ENCODE results near the gene GABPB1. TPM values are rescaled to one million over a fixed set of nuclear protein-coding genes. Genes with fewer than 3 reads are reported as not detected.

The GABPB1 gene
- total RNA-seq, 2 experiments from 2014 or later: 30.0 to 34.9 TPM

DNA sequence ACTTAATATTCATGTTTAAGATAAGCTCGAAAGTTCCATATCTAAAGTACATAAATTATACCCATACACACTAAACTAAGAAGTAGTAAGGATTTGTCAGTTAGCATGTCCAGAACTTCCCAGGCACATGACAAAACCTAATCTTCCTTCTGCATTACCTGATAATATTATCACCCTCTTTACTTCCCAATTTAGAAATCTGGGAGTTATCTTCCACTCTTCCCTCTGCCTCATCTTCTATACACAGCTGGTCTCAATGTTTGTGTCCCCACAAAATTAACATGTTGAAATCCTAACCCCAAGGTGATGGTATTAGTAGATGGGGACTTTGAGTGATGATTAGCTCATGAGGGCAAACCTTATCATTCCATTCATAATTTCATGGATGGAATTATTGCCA, 15.3 kb downstream of the GABPB1 start:
- Mint-ChIP-seq H3K4me1 (peaks cover 16% of the 10 kb centered on the region), H3K27ac (no peak overlapping the region), H3K36me3 (ENCODE audit: low read depth) (peaks cover 29% of the 10 kb centered on the region), H3K4me3 (no peak overlapping the region), H3K27me3 (no peaks in the 10 kb centered on the region), H3K9me3 (no peaks in the 10 kb centered on the region)
- CTCF ChIA-PET: interaction anchor here (0.6 to 3.6 kb wide), 3 partner anchors 10 to 268 kb away, joined by 3 to 14 read pairs (median 4); no protein-coding TSS in a partner anchor
- POLR2A ChIA-PET: no interaction called here
- DNase-seq: no peak

DNA sequence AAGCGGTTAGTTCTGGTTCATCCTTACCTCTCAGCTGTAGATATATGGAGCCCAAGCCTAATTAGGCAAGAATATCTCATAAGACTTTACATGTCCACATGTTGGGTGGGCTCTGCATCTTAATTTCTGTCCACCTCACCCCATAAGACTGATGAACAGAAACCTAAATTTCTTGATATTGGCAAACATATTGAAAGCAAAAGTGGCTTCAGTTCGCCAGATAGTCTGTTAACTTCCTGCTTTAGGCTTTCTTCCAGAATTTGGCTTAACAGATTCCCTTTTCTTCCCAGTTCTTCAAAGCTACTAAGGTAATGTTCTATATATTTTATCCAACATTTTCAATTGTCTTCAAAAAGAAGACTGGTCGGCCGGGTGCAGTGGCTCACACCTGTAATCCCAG, 19.7 kb downstream of the GABPB1 start:
- H3K36me3 Mint-ChIP-seq (ENCODE audit: low read depth): peaks cover 28% of the 10 kb centered on the region
- H3K4me1 Mint-ChIP-seq: peaks cover 25% of the 10 kb centered on the region
- H3K27ac Mint-ChIP-seq: no peak overlapping the region
- ChIA-PET POLR2A (no interaction called here), CTCF (interaction anchor here (0.6 kb wide), 1 partner anchor 52 kb away, joined by 3 read pairs; no protein-coding TSS in a partner anchor)
- no peak overlapping the region for H3K4me3 Mint-ChIP-seq
- H3K9me3 Mint-ChIP-seq: no peaks in the 10 kb centered on the region
- DNase-seq: no peak
- H3K27me3 Mint-ChIP-seq: no peaks in the 10 kb centered on the region

DNA sequence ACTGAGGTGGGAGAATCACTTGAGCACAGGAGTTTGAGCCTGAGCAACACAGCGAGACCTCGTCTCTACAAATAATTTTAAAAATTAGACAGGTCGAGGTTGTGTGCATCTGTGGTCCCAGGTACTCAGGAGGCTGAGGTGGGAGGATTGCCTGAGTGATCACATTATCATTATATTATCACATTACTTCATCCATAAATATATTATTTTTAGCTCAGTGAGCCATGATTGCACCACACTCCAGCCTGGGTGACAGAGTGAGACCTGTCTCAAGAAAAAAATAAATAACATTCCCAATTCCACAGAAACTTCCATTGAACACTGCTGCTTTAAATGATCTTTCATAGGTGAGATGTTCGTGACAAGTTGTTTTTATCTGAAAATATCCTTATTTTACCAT, 21.8 kb downstream of the GABPB1 start:
- ChIA-PET CTCF (no interaction called here), POLR2A (no interaction called here)
- Mint-ChIP-seq H3K27ac (no peak overlapping the region), H3K4me3 (no peak overlapping the region), H3K4me1 (peaks cover 21% of the 10 kb centered on the region), H3K27me3 (no peaks in the 10 kb centered on the region), H3K36me3 (ENCODE audit: low read depth) (peaks cover 20% of the 10 kb centered on the region), H3K9me3 (no peaks in the 10 kb centered on the region)
- no peak for DNase-seq

DNA sequence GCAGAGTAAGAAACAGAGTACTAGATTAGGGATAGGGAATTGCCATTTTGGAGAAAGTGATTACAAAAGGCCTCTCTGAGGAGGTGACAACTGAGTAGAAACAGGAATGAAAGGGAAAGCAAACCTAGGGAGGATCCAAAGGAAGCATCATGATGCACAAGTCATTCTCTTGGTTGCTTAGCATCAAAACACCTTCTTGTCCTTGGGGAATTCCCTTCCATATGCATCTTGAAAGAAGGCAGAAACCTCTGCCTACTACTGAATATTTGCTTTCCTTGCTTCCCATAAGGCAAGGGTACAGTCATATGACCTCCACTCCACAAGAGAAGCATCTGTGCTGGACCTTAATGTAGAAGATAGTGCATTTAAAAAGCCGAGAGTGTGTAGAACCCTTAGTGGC, 24.1 kb downstream of the GABPB1 start:
- H3K27me3 Mint-ChIP-seq: no peaks in the 10 kb centered on the region
- H3K4me1 Mint-ChIP-seq: peaks cover 21% of the 10 kb centered on the region
- POLR2A ChIA-PET: no interaction called here
- no peak overlapping the region for H3K4me3 Mint-ChIP-seq
- H3K27ac Mint-ChIP-seq: no peak overlapping the region
- no peak for DNase-seq
- H3K9me3 Mint-ChIP-seq: no peaks in the 10 kb centered on the region
- H3K36me3 Mint-ChIP-seq (ENCODE audit: low read depth): peaks cover 18% of the 10 kb centered on the region
- CTCF ChIA-PET: interaction anchor here (1.1 to 3.1 kb wide), 3 partner anchors 8 to 327 kb away, joined by 3 to 14 read pairs (median 3); no protein-coding TSS in a partner anchor

DNA sequence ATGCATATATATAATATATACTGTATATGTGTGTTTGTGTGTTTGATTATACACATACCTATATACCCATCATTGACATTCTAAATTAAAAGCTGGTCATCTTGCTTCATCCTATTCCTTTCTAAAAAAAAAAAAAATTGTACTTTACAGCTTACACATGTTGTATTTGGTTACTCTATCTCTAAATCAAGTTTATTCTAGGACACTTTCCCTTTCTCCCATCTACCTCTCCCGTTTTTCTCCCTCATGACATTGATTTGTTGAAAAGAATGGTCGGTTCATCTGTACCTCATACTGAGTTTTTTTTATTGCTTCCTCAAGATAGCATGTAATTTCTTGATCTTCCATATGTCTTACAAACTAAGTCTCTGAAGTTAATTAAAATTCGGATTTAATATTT, 26.9 kb downstream of the GABPB1 start:
- Mint-ChIP-seq H3K36me3 (ENCODE audit: low read depth) (peaks cover 8% of the 10 kb centered on the region), H3K9me3 (no peaks in the 10 kb centered on the region), H3K27ac (no peak overlapping the region), H3K27me3 (no peaks in the 10 kb centered on the region), H3K4me3 (no peak overlapping the region), H3K4me1 (peaks cover 10% of the 10 kb centered on the region)
- ChIA-PET POLR2A (no interaction called here), CTCF (interaction anchor here (0.9 to 3.1 kb wide), 2 partner anchors 11 to 12 kb away, joined by 3 to 14 read pairs; no protein-coding TSS in a partner anchor)
- DNase-seq: no peak

DNA sequence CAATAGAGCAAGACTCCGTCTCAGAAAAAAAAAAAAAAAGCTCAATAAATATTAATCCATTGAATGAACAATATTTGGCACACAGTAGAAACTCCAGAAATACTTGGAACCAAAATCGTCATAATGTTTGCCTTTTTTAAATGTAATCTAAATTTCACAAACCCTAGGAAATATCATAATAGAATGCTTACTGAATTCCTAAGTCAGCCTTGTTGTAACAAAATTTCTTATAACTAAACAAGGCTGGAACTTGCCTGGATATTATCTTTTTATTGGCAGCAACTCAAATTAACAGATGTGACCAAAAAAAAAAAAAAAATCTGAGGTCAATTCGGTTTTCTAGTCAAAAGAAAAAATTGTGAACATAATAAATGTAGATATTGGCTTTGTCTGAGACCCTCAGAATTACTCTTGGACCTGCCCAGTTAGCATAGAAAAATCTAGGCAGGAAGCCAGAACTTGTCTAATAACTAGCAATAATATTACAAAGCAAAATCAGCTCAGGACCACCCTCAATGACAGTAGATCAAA, 33.3 kb downstream of the GABPB1 start:
- Mint-ChIP-seq H3K4me1 (peaks cover 15% of the 10 kb centered on the region), H3K36me3 (ENCODE audit: low read depth) (peaks cover under 1% of the 10 kb centered on the region), H3K27me3 (no peaks in the 10 kb centered on the region), H3K9me3 (no peaks in the 10 kb centered on the region), H3K4me3 (no peak overlapping the region), H3K27ac (no peak overlapping the region)
- DNase-seq: no peak
- ChIA-PET CTCF (interaction anchor here (0.5 to 0.7 kb wide), 2 partner anchors 60 to 405 kb away, joined by 3 read pairs; no protein-coding TSS in a partner anchor), POLR2A (no interaction called here)

DNA sequence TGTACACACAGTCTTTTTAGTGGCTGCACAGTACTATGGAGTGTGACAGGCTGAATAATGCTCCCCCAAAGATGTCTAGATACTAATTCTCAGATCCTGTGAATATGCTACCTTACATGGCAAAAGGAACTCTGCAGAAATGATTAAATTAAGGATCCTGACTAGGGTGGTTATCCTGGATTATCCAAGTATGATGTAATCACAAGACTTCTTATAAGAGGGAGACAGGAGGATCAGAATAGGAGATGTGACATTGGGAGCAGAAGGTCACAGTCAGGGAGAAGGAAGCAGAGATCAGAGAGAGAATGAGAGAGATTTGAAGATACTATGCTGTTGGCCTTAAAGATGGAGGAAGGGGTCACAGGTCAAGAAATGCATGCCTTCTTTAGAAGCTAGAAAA, 34.5 kb downstream of the GABPB1 start:
- ChIA-PET CTCF (no interaction called here), POLR2A (no interaction called here)
- Mint-ChIP-seq H3K4me3 (no peak overlapping the region), H3K4me1 (peaks cover 17% of the 10 kb centered on the region), H3K9me3 (no peaks in the 10 kb centered on the region), H3K36me3 (ENCODE audit: low read depth) (no peaks in the 10 kb centered on the region), H3K27ac (peak overlapping the region; percentile 37), H3K27me3 (no peaks in the 10 kb centered on the region)
- DNase-seq: no peak

DNA sequence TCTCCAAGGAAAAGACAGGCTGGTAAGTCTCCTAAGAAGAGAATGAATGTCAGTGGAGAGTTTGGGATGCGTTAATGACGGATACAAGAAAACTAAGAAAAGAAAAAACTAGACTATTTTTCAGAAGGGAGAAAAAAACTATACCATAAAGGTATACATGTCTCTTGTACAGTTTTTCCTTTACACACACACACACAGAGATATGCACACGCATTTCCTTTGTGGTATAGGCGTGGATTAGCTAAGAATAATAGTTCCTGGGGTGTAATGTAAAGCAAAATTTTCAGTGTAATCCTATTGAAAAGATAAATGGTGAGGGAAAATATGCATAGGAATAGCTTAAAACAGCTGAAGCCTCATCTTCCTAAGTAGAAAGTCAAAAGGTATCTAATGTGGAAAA, 36.3 kb downstream of the GABPB1 start:
- POLR2A ChIA-PET: no interaction called here
- DNase-seq: no peak

DNA sequence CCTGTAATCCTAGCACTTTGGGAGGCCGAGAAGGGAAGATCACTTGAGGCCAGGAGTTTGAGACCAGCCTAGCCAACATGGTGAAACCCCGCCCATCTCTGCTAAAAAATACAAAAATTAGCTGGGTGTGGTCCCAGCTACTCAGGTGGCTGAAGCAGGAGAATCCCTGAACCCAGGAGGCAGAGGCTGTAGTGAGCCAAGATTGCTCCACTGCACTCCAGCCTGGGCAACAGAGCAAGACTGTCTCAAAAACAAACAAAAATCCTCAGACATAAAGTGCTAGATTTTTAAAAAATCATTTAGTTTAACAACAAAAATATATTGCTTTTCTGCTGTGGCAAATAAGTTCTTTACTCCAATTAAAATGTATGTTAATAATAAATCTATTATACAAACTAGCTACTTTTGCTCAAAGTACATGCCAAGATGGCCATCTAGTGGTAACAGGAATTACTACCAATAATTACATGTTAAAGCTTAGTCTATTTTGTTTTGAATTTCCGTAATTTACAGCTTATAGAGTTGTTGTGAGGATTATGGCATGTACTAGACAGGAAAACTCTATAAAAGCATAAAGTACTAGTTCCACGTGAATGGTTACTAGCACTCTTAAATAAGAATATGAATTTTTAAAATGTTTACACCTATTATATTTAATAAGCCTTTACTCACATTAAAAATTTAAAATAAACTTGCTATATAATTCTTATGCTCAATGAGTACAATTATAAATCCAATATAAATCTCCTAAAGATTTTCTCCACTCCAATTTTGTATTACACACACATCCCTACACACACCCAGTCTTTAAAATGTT, 39.0 kb downstream of the GABPB1 start:
- POLR2A ChIA-PET: no interaction called here
- no peak overlapping the region for H3K27ac Mint-ChIP-seq
- H3K27me3 Mint-ChIP-seq: no peaks in the 10 kb centered on the region
- no peak overlapping the region for H3K4me3 Mint-ChIP-seq
- peak; percentile 27 for DNase-seq
- no peaks in the 10 kb centered on the region for H3K9me3 Mint-ChIP-seq
- H3K4me1 Mint-ChIP-seq: peaks cover 23% of the 10 kb centered on the region
- H3K36me3 Mint-ChIP-seq (ENCODE audit: low read depth): peaks cover 3% of the 10 kb centered on the region
- CTCF ChIA-PET: interaction anchor here (0.6 to 1.6 kb wide), 15 partner anchors 9 to 270 kb away, joined by 3 to 11 read pairs (median 4); partner anchors contain the start of genes ATP8B4 and SLC27A2

More for the DNA sequence above, 36.3 kb downstream of the GABPB1 start:
- Mint-ChIP-seq H3K9me3 (no peaks in the 10 kb centered on the region), H3K4me1 (peaks cover 23% of the 10 kb centered on the region), H3K36me3 (ENCODE audit: low read depth) (peaks cover 3% of the 10 kb centered on the region), H3K27me3 (no peaks in the 10 kb centered on the region), H3K4me3 (peak overlapping the region; percentile 0), H3K27ac (peak overlapping the region; percentile 69)
- CTCF ChIA-PET: interaction anchor here (0.6 to 1.1 kb wide), 2 partner anchors 11 to 390 kb away, joined by 3 read pairs; no protein-coding TSS in a partner anchor

DNA sequence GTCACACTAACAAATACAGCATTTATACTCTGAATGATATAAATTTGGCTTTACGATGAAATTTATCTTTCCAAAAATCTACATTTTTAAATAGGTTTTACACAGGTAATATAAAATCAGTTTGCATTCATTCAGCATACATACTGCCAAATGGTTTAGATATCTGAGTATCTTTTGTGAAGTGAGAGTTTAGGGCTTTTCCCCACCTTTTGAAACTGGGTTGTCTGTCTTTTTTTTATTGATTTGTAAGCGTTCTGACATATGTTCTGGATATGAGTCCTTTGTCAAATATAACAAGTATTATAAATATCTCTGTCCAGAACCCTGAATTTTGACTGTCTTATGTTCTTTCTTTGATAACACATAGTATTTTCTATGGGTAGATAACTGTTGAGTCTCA, 42.4 kb downstream of the GABPB1 start:
- ChIA-PET POLR2A (no interaction called here), CTCF (no interaction called here)
- H3K4me3 Mint-ChIP-seq: no peak overlapping the region
- no peak for DNase-seq
- peaks cover 21% of the 10 kb centered on the region for H3K36me3 Mint-ChIP-seq (ENCODE audit: low read depth)
- H3K27me3 Mint-ChIP-seq: no peaks in the 10 kb centered on the region
- H3K4me1 Mint-ChIP-seq: peaks cover 7% of the 10 kb centered on the region
- peaks cover 12% of the 10 kb centered on the region for H3K9me3 Mint-ChIP-seq
- H3K27ac Mint-ChIP-seq: no peak overlapping the region

DNA sequence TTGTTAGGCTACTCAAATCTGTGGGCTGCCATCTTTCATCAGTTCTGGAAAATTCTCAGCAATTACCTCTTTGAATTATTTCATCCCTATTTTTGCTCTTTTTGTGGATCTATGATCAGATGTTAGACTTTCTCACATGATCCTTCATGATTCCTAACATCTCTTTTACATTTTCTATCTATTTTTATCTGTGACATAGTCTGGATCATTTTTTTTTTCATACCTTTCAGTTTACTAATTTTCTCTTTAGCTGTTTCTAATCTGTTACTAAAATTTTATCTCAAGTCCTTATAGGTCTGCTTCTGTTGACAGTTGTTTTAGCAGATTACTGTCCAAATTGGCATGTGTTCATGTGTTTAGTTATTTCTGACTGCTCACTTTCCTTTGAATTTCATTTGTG, 47.2 kb downstream of the GABPB1 start:
- no peaks in the 10 kb centered on the region for H3K4me1 Mint-ChIP-seq
- H3K9me3 Mint-ChIP-seq: peaks cover 16% of the 10 kb centered on the region
- no peak overlapping the region for H3K27ac Mint-ChIP-seq
- peaks cover 39% of the 10 kb centered on the region for H3K36me3 Mint-ChIP-seq (ENCODE audit: low read depth)
- POLR2A ChIA-PET: no interaction called here
- DNase-seq: no peak
- no peaks in the 10 kb centered on the region for H3K27me3 Mint-ChIP-seq
- no peak overlapping the region for H3K4me3 Mint-ChIP-seq
- CTCF ChIA-PET: interaction anchor here (0.9 kb wide), 1 partner anchor 45 kb away, joined by 3 read pairs; no protein-coding TSS in a partner anchor

DNA sequence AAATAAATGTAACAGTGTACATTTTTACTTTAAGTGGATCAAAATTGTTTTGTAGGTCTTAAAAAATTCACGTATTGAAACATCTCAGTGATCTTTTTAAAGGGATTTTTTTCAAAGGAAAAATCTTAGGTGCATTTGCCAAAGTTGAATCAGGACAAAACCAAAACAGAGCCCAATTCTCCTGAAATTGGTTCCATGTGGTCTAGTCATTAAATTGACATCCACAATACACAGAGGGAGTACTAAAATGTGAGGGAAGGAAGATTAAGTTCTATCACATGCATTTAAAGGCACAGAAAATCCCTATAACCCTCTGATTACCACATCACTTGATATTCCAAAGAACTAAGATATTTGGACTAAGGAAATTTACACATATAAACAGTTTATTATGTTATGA, 50.2 kb downstream of the GABPB1 start:
- Mint-ChIP-seq H3K4me1 (no peaks in the 10 kb centered on the region), H3K4me3 (no peak overlapping the region), H3K27me3 (no peaks in the 10 kb centered on the region), H3K27ac (no peak overlapping the region), H3K36me3 (ENCODE audit: low read depth) (peaks cover 61% of the 10 kb centered on the region), H3K9me3 (peaks cover 16% of the 10 kb centered on the region)
- CTCF ChIA-PET: no interaction called here
- DNase-seq: no peak
- POLR2A ChIA-PET: no interaction called here

DNA sequence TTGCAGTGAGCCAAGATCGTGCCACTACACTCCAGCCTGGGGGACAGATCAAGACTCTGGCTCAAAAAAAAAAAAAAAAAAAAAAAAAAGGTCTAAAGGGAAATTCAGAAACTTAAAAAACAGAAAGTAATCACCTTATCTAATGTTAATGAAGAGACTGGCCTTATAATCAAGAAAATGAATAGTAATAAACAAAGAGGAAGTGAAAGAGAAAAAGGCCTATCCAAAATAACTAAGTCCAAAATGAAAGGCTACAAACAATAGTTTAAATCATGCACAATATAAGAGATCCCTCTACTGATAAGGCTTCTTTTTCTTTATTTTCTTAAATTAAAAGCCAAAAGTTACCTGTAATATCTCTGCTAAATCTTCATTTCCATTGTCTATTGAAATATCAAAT, 52.4 kb downstream of the GABPB1 start:
- DNase-seq: no peak
- Mint-ChIP-seq H3K4me1 (no peaks in the 10 kb centered on the region), H3K9me3 (peaks cover 4% of the 10 kb centered on the region), H3K27ac (no peak overlapping the region), H3K4me3 (no peak overlapping the region), H3K36me3 (ENCODE audit: low read depth) (peaks cover 52% of the 10 kb centered on the region), H3K27me3 (no peaks in the 10 kb centered on the region)
- ChIA-PET POLR2A (no interaction called here), CTCF (no interaction called here)

Data from activated CD4-positive, alpha-beta T cell treated with anti-CD3 and anti-CD28 coated beads, Interleukin-2, amount 10 ng/mL, durations not matched to agents 7 days and 5 days (primary cell).